SK-N-SH (cell line): Measurements from ENCODE around the gene RMDN2. TPM values are rescaled to one million over a fixed set of nuclear protein-coding genes. Genes with fewer than 3 reads are reported as not detected.

Experiments
- CTCF ChIA-PET: fragments of 300-600, 350-600 bp; formaldehyde crosslinking; extraction: SDS; loops from one replicate; lab custom pipeline; 2021; lab: Yijun Ruan, JAX
- POLR2A ChIA-PET: fragments of 350-600 bp; sonication (Branson Sonifier 250); formaldehyde crosslinking; extraction: SDS; loops from one replicate; lab custom pipeline; 2020; ENCODE audit warnings: antibody characterized with exemption, inconsistent platforms; lab: Yijun Ruan, JAX
- DNase-seq: peaks from one replicate; pipeline ENCODE4 v3.0.0; 2012
- H2AFZ ChIP-seq: fragments of 200-600 bp; sonication (generic); 2 replicates; pipeline ENCODE4 v1.8.1; 2016; ENCODE audit warnings: antibody characterized with exemption, mild to moderate bottlenecking, low read depth
- H3F3A ChIP-seq: fragments of 200-600 bp; sonication (generic); replicated peaks from 2 replicates; pipeline ENCODE3; 2016; ENCODE audit warnings: antibody characterized with exemption, mild to moderate bottlenecking; ENCODE audit not compliant: insufficient read depth
- H3K27ac ChIP-seq, 2 experiments: fragments of 200-500 bp in 1 of 2; fragments of 200-600 bp in 1 of 2; sonication (Bioruptor generic) in 1 of 2; sonication (generic), shearing (Covaris generic) in 1 of 2; 2 replicates each; pipeline versions ENCODE4 v1.5.1 to v1.6.1; 2014 to 2016; ENCODE audit warnings: low read depth in 2 of 2, inconsistent platforms in 1 of 2, low read length in 1 of 2, mild to moderate bottlenecking in 1 of 2, mixed read lengths in 1 of 2
- H3K27me3 ChIP-seq: fragments of 200-600 bp; sonication (generic), shearing (Covaris generic); 2 replicates; pipeline ENCODE4 v1.6.1; 2016; ENCODE audit warnings: mixed run types; ENCODE audit not compliant: insufficient read depth
- H3K36me3 ChIP-seq, 2 experiments: fragments of 200-500 bp in 1 of 2; fragments of 200-600 bp in 1 of 2; sonication (Bioruptor generic) in 1 of 2; sonication (generic) in 1 of 2; replicated peaks in 1 of 2; 2 replicates each; pipeline versions ENCODE3 to v1.5.1; 2014 to 2016; ENCODE audit warnings: low read length in 1 of 2, mild to moderate bottlenecking in 1 of 2; ENCODE audit not compliant: insufficient read depth in 2 of 2, control insufficient read depth in 1 of 2
- H3K4me1 ChIP-seq, 2 experiments: fragments of 200-500 bp in 1 of 2; fragments of 200-600 bp in 1 of 2; sonication (Bioruptor generic) in 1 of 2; sonication (generic), shearing (Covaris generic) in 1 of 2; 2 replicates each; pipeline versions ENCODE4 v1.5.1 to v1.6.1; 2014 to 2016; ENCODE audit warnings: low read depth in 1 of 2, low read length in 1 of 2, mixed run types in 1 of 2; ENCODE audit not compliant: insufficient read depth in 2 of 2, control insufficient read depth in 1 of 2
- H3K4me2 ChIP-seq: fragments of 200-600 bp; sonication (generic), shearing (Covaris generic); 2 replicates; pipeline ENCODE4 v1.6.1; 2017; ENCODE audit warnings: mixed run types
- H3K4me3 ChIP-seq, 2 experiments: fragments of 200-500 bp in 1 of 2; fragments of 200-600 bp in 1 of 2; sonication (Bioruptor generic) in 1 of 2; sonication (generic), shearing (Covaris generic) in 1 of 2; 2 replicates each; pipeline versions ENCODE4 v1.5.1 to v1.8.1; 2014 to 2016; ENCODE audit warnings: low read depth in 2 of 2, inconsistent platforms in 1 of 2, low read length in 1 of 2, mild to moderate bottlenecking in 1 of 2, mixed read lengths in 1 of 2, moderate library complexity in 1 of 2
- H3K79me2 ChIP-seq: fragments of 200-600 bp; sonication (generic); 2 replicates; pipeline ENCODE4 v1.8.1; 2017; ENCODE audit warnings: mild to moderate bottlenecking; ENCODE audit not compliant: insufficient read depth
- H3K9ac ChIP-seq: fragments of 200-600 bp; sonication (generic); 2 replicates; pipeline ENCODE4 v1.6.1; 2017; ENCODE audit warnings: mixed run types
- H3K9me2 ChIP-seq: fragments of 200-600 bp; sonication (generic); 2 replicates; pipeline ENCODE4 v1.6.1; 2017; ENCODE audit warnings: mixed run types
- H3K9me3 ChIP-seq: fragments of 200-600 bp; sonication (generic); 2 replicates; pipeline ENCODE4 v1.6.1; 2017; ENCODE audit warnings: mixed run types, mild to moderate bottlenecking, moderate library complexity
- H4K20me1 ChIP-seq: fragments of 200-600 bp; sonication (generic); 2 replicates; pipeline ENCODE4 v1.6.1; 2017; ENCODE audit warnings: mild to moderate bottlenecking, mixed run types; ENCODE audit not compliant: insufficient read depth
- EZH2phosphoT487 ChIP-seq: fragments of 200-600 bp; sonication (generic); IDR thresholded peaks from 2 replicates; pipeline ENCODE4 v1.6.1; 2017; ENCODE audit warnings: low read depth, mixed run types, mild to moderate bottlenecking, antibody characterized with exemption, moderate library complexity, borderline replicate concordance
- FOSL2 ChIP-seq: IDR thresholded peaks from 2 replicates; pipeline ENCODE4 v1.4.0; 2012; ENCODE audit warnings: low read depth, mild to moderate bottlenecking, moderate library complexity, borderline replicate concordance
- FOXM1 ChIP-seq: IDR thresholded peaks from 2 replicates; pipeline ENCODE4 v1.4.0; 2012; ENCODE audit warnings: low read depth, mild to moderate bottlenecking
- GABPA ChIP-seq: IDR thresholded peaks from 2 replicates; pipeline ENCODE4 v1.4.0; 2012; ENCODE audit warnings: low read depth, mild to moderate bottlenecking
- GATA2 ChIP-seq: sonication (generic); formaldehyde crosslinking; IDR thresholded peaks from 2 replicates; pipeline ENCODE4 v1.5.0; 2020; ENCODE audit warnings: mild to moderate bottlenecking, missing genetic modification reagents
- JUND ChIP-seq: IDR thresholded peaks from 2 replicates; pipeline ENCODE4 v1.4.0; 2012
- MEF2A ChIP-seq: IDR thresholded peaks from 2 replicates; pipeline ENCODE4 v1.4.0; 2012; ENCODE audit warnings: low read depth, borderline replicate concordance
- MXI1 ChIP-seq: IDR thresholded peaks from 2 replicates; pipeline ENCODE4 v1.6.1; 2012; ENCODE audit warnings: mild to moderate bottlenecking, low read depth, low read length, improper control_type of control experiment
- POLR2AphosphoS5 ChIP-seq: IDR thresholded peaks from 2 replicates; pipeline ENCODE4 v1.6.1; 2012; ENCODE audit warnings: low read depth, low read length
- RAD21 ChIP-seq: IDR thresholded peaks from 2 replicates; pipeline ENCODE4 v1.6.1; 2012; ENCODE audit warnings: mild to moderate bottlenecking, low read length
- RCOR1 ChIP-seq: fragments of 150-350 bp; IDR thresholded peaks from 2 replicates; pipeline ENCODE4 v1.6.1; 2017; ENCODE audit warnings: antibody characterized with exemption, low read length
- RXRA ChIP-seq: IDR thresholded peaks from 2 replicates; pipeline ENCODE4 v1.4.0; 2012; ENCODE audit warnings: low read depth, mild to moderate bottlenecking, borderline replicate concordance
- TAF1 ChIP-seq: IDR thresholded peaks from 2 replicates; pipeline ENCODE4 v1.6.1; 2012; ENCODE audit warnings: low read depth, mild to moderate bottlenecking, low read length, moderate library complexity, borderline replicate concordance
- TCF12 ChIP-seq: IDR thresholded peaks from 2 replicates; pipeline ENCODE4 v1.4.0; 2012
- TEAD4 ChIP-seq: IDR thresholded peaks from 2 replicates; pipeline ENCODE4 v1.4.0; 2012; ENCODE audit warnings: mild to moderate bottlenecking, borderline replicate concordance; ENCODE audit not compliant: insufficient read depth
- WGBS: methylation state at CpG from one replicate; pipeline ENCODE4 v1.1.6; 2017; ENCODE audit warnings: low lambda C conversion rate; 5-methylcytosine and 5-hydroxymethylcytosine counted together
- polyA plus RNA-seq, 3 experiments: library from polyadenylated mRNA; depleted of rRNA; stranded (reverse); fragments of >200 nt; gene quantifications; 2 replicates each; pipeline ENCODE4 v1.2.3, GENCODE V29; 2012
- TF ChIP-seq, protein P1 (sequence below): fragments of 200-600 bp; sonication (generic); IDR thresholded peaks from 2 replicates; pipeline ENCODE4 v1.6.1; 2017; ENCODE audit warnings: antibody characterized with exemption, mild to moderate bottlenecking, moderate library complexity
- TF ChIP-seq, protein P2 (sequence below): IDR thresholded peaks from 2 replicates; pipeline ENCODE4; 2012
- TF ChIP-seq, protein P3 (sequence below): fragments of 150-350 bp; IDR thresholded peaks from 2 replicates; pipeline ENCODE4 v1.6.1; 2016; ENCODE audit warnings: mild to moderate bottlenecking, low read depth, low read length
- TF ChIP-seq, protein P4 (sequence below): IDR thresholded peaks from 2 replicates; pipeline ENCODE4 v1.4.0; 2012; ENCODE audit warnings: low read depth, borderline replicate concordance

Gene RMDN2
- polyA plus RNA-seq, 1 of the 3 experiments (the other 2 are of a cell fraction), result 7.3 TPM

DNA sequence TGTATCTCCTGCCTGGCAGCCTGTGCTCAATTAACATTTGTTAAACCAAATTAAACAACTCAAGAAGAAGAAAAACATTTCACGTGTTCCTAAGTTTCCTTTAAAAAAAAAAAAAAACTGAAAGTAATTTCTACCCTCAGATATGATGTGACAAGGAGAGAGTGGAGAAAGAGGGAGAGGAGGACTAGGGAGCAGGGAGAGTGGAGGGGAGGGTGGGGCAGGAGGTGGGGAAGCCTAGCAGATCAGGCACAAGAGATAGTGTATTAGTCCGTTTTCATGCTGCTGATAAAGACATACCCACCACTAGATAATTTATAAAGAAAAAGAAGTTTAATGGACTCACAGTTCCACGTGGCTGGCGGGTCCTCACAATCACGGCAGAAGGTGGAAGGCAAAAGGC lies 104.4 kb downstream of the RMDN2 start:
- Histone ChIP-seq H3K4me1 (peaks cover 0 to 3% of the 10 kb centered on the region in 2 experiments; a peak in 2 of 4 replicates), H3K27me3 (no peaks in the 10 kb centered on the region), H3K4me2 (no peak overlapping the region), H3K27ac (no peak overlapping the region), H3K9ac (no peak overlapping the region), H3K36me3 (no peaks in the 10 kb centered on the region), H3K4me3 (no peak overlapping the region), H2AFZ (no peak overlapping the region), H4K20me1 (no peaks in the 10 kb centered on the region), H3K9me3 (0 out of 2 replicates have a peak, but pooled peaks cover under 1% of the 10 kb centered on the region), H3F3A (no peaks in the 10 kb centered on the region), H3K79me2 (no peaks in the 10 kb centered on the region), H3K9me2 (no peaks in the 10 kb centered on the region)
- ChIA-PET CTCF (no interaction called here), POLR2A (no interaction called here)
- DNase-seq, result no peak
- WGBS, result 77% methylated on average over 5 of the region's 5 CpGs
- TF ChIP-seq JUND (no peak), FOXM1 (no peak), EZH2phosphoT487 (no peak), POLR2AphosphoS5 (no peak)

DNA sequence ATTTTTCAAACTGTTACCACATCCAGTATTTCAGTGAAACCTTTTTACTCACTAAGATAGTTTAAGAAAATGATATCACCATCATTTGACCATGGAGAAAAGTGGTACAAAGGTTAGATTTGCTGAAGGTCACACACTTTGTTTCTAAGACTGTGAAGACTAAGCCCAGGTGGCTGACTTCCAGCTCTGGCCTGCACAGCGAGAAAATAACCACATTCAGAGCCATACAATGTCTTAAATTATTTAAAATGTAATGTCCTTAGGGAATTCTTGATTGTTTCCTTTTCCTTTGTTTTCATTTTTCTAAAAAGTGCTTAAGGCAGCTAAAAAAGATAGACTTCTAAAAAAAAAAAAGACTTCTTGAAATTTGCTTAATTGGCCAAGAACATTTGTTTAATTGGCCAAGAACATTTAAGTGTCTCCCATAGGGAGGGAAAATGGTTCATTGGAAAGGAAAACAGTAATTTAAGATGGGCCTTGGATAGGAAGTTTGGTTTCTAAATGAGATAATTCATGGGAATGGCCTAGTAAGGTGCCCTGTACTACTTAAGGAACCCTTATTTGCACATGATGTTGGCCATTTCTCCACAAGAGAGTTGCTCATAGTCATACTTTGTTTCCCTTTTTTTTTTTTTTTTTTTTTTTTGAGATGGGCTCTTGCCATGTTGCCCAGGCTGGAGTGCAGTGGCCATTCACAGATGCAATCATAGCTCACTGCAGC lies 105.7 kb downstream of the RMDN2 start:
- H3K4me1 ChIP-seq, result peaks cover 0 to 3% of the 10 kb centered on the region in 2 experiments; a peak in 2 of 4 replicates
- H3K9me2 ChIP-seq, result no peaks in the 10 kb centered on the region
- no peak overlapping the region for H3K4me2 ChIP-seq
- H3K79me2 ChIP-seq, result no peaks in the 10 kb centered on the region
- H3K4me3 ChIP-seq, result no peak overlapping the region
- H4K20me1 ChIP-seq, result no peaks in the 10 kb centered on the region
- TF ChIP-seq, protein P1, sequence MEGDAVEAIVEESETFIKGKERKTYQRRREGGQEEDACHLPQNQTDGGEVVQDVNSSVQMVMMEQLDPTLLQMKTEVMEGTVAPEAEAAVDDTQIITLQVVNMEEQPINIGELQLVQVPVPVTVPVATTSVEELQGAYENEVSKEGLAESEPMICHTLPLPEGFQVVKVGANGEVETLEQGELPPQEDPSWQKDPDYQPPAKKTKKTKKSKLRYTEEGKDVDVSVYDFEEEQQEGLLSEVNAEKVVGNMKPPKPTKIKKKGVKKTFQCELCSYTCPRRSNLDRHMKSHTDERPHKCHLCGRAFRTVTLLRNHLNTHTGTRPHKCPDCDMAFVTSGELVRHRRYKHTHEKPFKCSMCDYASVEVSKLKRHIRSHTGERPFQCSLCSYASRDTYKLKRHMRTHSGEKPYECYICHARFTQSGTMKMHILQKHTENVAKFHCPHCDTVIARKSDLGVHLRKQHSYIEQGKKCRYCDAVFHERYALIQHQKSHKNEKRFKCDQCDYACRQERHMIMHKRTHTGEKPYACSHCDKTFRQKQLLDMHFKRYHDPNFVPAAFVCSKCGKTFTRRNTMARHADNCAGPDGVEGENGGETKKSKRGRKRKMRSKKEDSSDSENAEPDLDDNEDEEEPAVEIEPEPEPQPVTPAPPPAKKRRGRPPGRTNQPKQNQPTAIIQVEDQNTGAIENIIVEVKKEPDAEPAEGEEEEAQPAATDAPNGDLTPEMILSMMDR, result no peak
- TF ChIP-seq RXRA (no peak), RAD21 (no peak), POLR2AphosphoS5 (no peak), TCF12 (no peak), MEF2A (no peak), GATA2 (CRISPR knock-in tag) (no peak), GABPA (no peak), TEAD4 (no peak), FOXM1 (no peak), RCOR1 (no peak), EZH2phosphoT487 (no peak), TAF1 (no peak), FOSL2 (no peak), MXI1 (no peak)
- TF ChIP-seq, protein P2, sequence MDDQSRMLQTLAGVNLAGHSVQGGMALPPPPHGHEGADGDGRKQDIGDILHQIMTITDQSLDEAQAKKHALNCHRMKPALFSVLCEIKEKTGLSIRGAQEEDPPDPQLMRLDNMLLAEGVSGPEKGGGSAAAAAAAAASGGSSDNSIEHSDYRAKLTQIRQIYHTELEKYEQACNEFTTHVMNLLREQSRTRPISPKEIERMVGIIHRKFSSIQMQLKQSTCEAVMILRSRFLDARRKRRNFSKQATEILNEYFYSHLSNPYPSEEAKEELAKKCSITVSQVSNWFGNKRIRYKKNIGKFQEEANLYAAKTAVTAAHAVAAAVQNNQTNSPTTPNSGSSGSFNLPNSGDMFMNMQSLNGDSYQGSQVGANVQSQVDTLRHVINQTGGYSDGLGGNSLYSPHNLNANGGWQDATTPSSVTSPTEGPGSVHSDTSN, result no peak
- TF ChIP-seq, protein P3, sequence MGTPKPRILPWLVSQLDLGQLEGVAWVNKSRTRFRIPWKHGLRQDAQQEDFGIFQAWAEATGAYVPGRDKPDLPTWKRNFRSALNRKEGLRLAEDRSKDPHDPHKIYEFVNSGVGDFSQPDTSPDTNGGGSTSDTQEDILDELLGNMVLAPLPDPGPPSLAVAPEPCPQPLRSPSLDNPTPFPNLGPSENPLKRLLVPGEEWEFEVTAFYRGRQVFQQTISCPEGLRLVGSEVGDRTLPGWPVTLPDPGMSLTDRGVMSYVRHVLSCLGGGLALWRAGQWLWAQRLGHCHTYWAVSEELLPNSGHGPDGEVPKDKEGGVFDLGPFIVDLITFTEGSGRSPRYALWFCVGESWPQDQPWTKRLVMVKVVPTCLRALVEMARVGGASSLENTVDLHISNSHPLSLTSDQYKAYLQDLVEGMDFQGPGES, result no peak
- TF ChIP-seq, protein P4, sequence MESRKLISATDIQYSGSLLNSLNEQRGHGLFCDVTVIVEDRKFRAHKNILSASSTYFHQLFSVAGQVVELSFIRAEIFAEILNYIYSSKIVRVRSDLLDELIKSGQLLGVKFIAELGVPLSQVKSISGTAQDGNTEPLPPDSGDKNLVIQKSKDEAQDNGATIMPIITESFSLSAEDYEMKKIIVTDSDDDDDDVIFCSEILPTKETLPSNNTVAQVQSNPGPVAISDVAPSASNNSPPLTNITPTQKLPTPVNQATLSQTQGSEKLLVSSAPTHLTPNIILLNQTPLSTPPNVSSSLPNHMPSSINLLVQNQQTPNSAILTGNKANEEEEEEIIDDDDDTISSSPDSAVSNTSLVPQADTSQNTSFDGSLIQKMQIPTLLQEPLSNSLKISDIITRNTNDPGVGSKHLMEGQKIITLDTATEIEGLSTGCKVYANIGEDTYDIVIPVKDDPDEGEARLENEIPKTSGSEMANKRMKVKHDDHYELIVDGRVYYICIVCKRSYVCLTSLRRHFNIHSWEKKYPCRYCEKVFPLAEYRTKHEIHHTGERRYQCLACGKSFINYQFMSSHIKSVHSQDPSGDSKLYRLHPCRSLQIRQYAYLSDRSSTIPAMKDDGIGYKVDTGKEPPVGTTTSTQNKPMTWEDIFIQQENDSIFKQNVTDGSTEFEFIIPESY, result no peak
- no peak overlapping the region for H3K27ac ChIP-seq
- H2AFZ ChIP-seq, result no peak overlapping the region
- H3K27me3 ChIP-seq, result peaks cover 2% of the 10 kb centered on the region; the same call in 1 of the 2 replicates
- no peaks in the 10 kb centered on the region for H3K36me3 ChIP-seq
- no peaks in the 10 kb centered on the region for H3F3A ChIP-seq
- DNase-seq, result no peak
- no peaks in the 10 kb centered on the region for H3K9me3 ChIP-seq
- CTCF ChIA-PET, result no interaction called here
- WGBS, result 52% methylated on average over 1 of the region's 1 CpG
- H3K9ac ChIP-seq, result no peak overlapping the region
- POLR2A ChIA-PET, result no interaction called here
